Mesendoderm (in vitro differentiated cells): Measurements from ENCODE around the gene SHMT2.
A peak's percentile ranks its signal among the peaks of the same experiment; 100 is the strongest.

Source experiments
- DNase-seq: peaks from one replicate; pipeline ENCODE4 v3.0.0; 2013
- H2AK5ac ChIP-seq: 2 replicates; pipeline ENCODE4 v1.6.1; 2013; ENCODE audit warnings: low read length, inconsistent platforms
- H2BK120ac ChIP-seq: 2 replicates; pipeline ENCODE4 v1.6.1; 2013; ENCODE audit warnings: low read depth, mild to moderate bottlenecking, low read length, moderate library complexity, mixed read lengths
- H2BK15ac ChIP-seq: replicated peaks from 2 replicates; pipeline ENCODE4 v1.6.1; 2013; ENCODE audit warnings: low read depth, mild to moderate bottlenecking, moderate library complexity
- H2BK5ac ChIP-seq: 2 replicates; pipeline ENCODE4 v1.6.1; 2013; ENCODE audit warnings: low read length, inconsistent platforms
- H3K18ac ChIP-seq: 2 replicates; pipeline ENCODE4 v1.6.1; 2013; ENCODE audit warnings: mild to moderate bottlenecking, low read length, mixed read lengths
- H3K23ac ChIP-seq: one replicate; pipeline ENCODE4 v1.6.1; 2013; ENCODE audit warnings: low read length
- H3K27ac ChIP-seq: 2 replicates; pipeline ENCODE4 v1.5.1; 2013; ENCODE audit warnings: low read depth, mild to moderate bottlenecking, inconsistent platforms, low read length, moderate library complexity
- H3K27me3 ChIP-seq: 2 replicates; pipeline ENCODE4 v1.6.1; 2013; ENCODE audit warnings: low read length, control low read depth, mild to moderate bottlenecking, inconsistent platforms; ENCODE audit not compliant: insufficient read depth, poor library complexity
- H3K36me3 ChIP-seq: 2 replicates; pipeline ENCODE4 v1.6.1; 2013; ENCODE audit warnings: low read length, inconsistent platforms; ENCODE audit not compliant: control insufficient read depth, insufficient read depth
- H3K4ac ChIP-seq: one replicate; pipeline ENCODE4 v1.6.1; 2013; ENCODE audit warnings: low read depth, mild to moderate bottlenecking, low read length, moderate library complexity
- H3K4me1 ChIP-seq: 2 replicates; pipeline ENCODE4 v1.6.1; 2013; ENCODE audit warnings: low read depth, low read length, inconsistent platforms; ENCODE audit not compliant: control insufficient read depth
- H3K4me2 ChIP-seq: 2 replicates; pipeline ENCODE4 v1.6.1; 2013; ENCODE audit warnings: low read length
- H3K4me3 ChIP-seq: 2 replicates; pipeline ENCODE4 v1.5.1; 2013; ENCODE audit warnings: mild to moderate bottlenecking, low read length
- H3K56ac ChIP-seq: one replicate; pipeline ENCODE4 v1.6.1; 2013; ENCODE audit warnings: low read length
- H3K79me1 ChIP-seq: 2 replicates; pipeline ENCODE4 v1.6.1; 2013; ENCODE audit warnings: low read length, inconsistent platforms
- H3K79me2 ChIP-seq: 2 replicates; pipeline ENCODE4 v1.6.1; 2013; ENCODE audit warnings: mild to moderate bottlenecking, low read length; ENCODE audit not compliant: control insufficient read depth, insufficient read depth
- H3K9ac ChIP-seq: 2 replicates; pipeline ENCODE4 v1.6.1; 2013; ENCODE audit warnings: low read length, inconsistent platforms
- H4K5ac ChIP-seq: one replicate; pipeline ENCODE4 v1.6.1; 2013; ENCODE audit warnings: low read length
- H4K8ac ChIP-seq: one replicate; pipeline ENCODE4 v1.6.1; 2013; ENCODE audit warnings: low read depth, mild to moderate bottlenecking, control low read depth, low read length, moderate library complexity
- WGBS: extraction: QIAGEN DNeasy Blood & Tissue Kit; methylation state at CpG from one replicate; pipeline ENCODE4 v1.1.7; 2013; ENCODE audit warnings: low lambda C conversion rate, missing lambda C conversion rate; ENCODE audit not compliant: insufficient coverage; ENCODE audit errors: extremely low coverage; 5-methylcytosine and 5-hydroxymethylcytosine counted together

Gene SHMT2

GRCh38 chr12:57261428-57261865 is 31.9 kb downstream of the SHMT2 start:
- Histone ChIP-seq H3K4me3 (no peak overlapping the region), H3K4ac (no peak overlapping the region), H3K27me3 (no peaks in the 10 kb centered on the region), H3K27ac (no peak overlapping the region), H3K23ac (no peak overlapping the region), H3K36me3 (peaks cover 2% of the 10 kb centered on the region), H3K79me1 (no peaks in the 10 kb centered on the region), H4K8ac (no peak overlapping the region), H3K4me1 (no peaks in the 10 kb centered on the region), H3K4me2 (no peak overlapping the region), H3K9ac (no peak overlapping the region), H2BK5ac (no peak overlapping the region), H3K79me2 (no peaks in the 10 kb centered on the region), H2AK5ac (no peak overlapping the region), H2BK15ac (no peak overlapping the region), H3K56ac (no peak overlapping the region), H3K18ac (no peak overlapping the region), H4K5ac (no peak overlapping the region), H2BK120ac (no peak overlapping the region)
- WGBS, result no CpG with 5 or more reads among the region's 2 CpGs
- DNase-seq, result peak; percentile 56

GRCh38 chr12:57262126-57262822 is 32.8 kb downstream of the SHMT2 start:
- Histone ChIP-seq H2BK15ac (no peak overlapping the region), H3K4me3 (no peak overlapping the region), H3K79me1 (no peaks in the 10 kb centered on the region), H3K4me2 (no peak overlapping the region), H2BK5ac (no peak overlapping the region), H3K23ac (no peak overlapping the region), H2AK5ac (no peak overlapping the region), H3K4ac (no peak overlapping the region), H4K5ac (no peak overlapping the region), H3K27me3 (no peaks in the 10 kb centered on the region), H3K4me1 (no peaks in the 10 kb centered on the region), H3K79me2 (no peaks in the 10 kb centered on the region), H4K8ac (no peak overlapping the region), H3K56ac (no peak overlapping the region), H3K36me3 (peaks cover 4% of the 10 kb centered on the region), H3K18ac (no peak overlapping the region), H2BK120ac (no peak overlapping the region), H3K9ac (no peak overlapping the region), H3K27ac (no peak overlapping the region)
- WGBS, result no CpG with 5 or more reads among the region's 3 CpGs
- DNase-seq, result no peak

GRCh38 chr12:57263096-57263495 is 33.6 kb downstream of the SHMT2 start:
- no peak overlapping the region for H3K4me2 ChIP-seq
- no CpG with 5 or more reads among the region's 2 CpGs for WGBS

GRCh38 chr12:57266681-57267080 is 37.2 kb downstream of the SHMT2 start:
- Histone ChIP-seq H3K27ac (no peak overlapping the region), H3K79me1 (no peaks in the 10 kb centered on the region), H3K36me3 (peaks cover 4% of the 10 kb centered on the region)

More at GRCh38 chr12:57263096-57263495, 33.6 kb downstream of the SHMT2 start:
- Histone ChIP-seq H2BK15ac (no peak overlapping the region), H3K36me3 (peaks cover 2% of the 10 kb centered on the region), H3K27me3 (no peaks in the 10 kb centered on the region), H2BK5ac (no peak overlapping the region), H3K23ac (no peak overlapping the region), H3K9ac (no peak overlapping the region), H3K79me2 (no peaks in the 10 kb centered on the region), H3K18ac (no peak overlapping the region), H4K8ac (peak overlapping the region; percentile 40), H3K4me1 (no peaks in the 10 kb centered on the region), H3K56ac (no peak overlapping the region), H3K4ac (no peak overlapping the region), H4K5ac (no peak overlapping the region), H2AK5ac (no peak overlapping the region), H3K4me3 (no peak overlapping the region), H3K79me1 (no peaks in the 10 kb centered on the region), H2BK120ac (no peak overlapping the region), H3K27ac (no peak overlapping the region)
- DNase-seq, result no peak

GRCh38 chr12:57268264-57268663 is 38.8 kb downstream of the SHMT2 start:
- Histone ChIP-seq H3K27ac (peak overlapping the region; percentile 29), H3K4me3 (no peak overlapping the region), H3K79me2 (no peaks in the 10 kb centered on the region), H3K23ac (no peak overlapping the region), H4K8ac (no peak overlapping the region), H3K4me1 (peaks cover 12% of the 10 kb centered on the region), H4K5ac (no peak overlapping the region), H3K27me3 (no peaks in the 10 kb centered on the region), H2BK15ac (no peak overlapping the region), H2BK5ac (no peak overlapping the region), H2AK5ac (no peak overlapping the region), H3K56ac (no peak overlapping the region), H3K9ac (no peak overlapping the region), H2BK120ac (no peak overlapping the region), H3K4ac (no peak overlapping the region), H3K36me3 (peaks cover 4% of the 10 kb centered on the region), H3K4me2 (no peak overlapping the region), H3K79me1 (no peaks in the 10 kb centered on the region), H3K18ac (no peak overlapping the region)
- peak; percentile 38 for DNase-seq
- WGBS, result no CpG with 5 or more reads among the region's 7 CpGs

More at GRCh38 chr12:57266681-57267080, 37.2 kb downstream of the SHMT2 start:
- H2BK5ac ChIP-seq, result no peak overlapping the region
- H3K4me3 ChIP-seq, result no peak overlapping the region
- H3K23ac ChIP-seq, result no peak overlapping the region
- no peak overlapping the region for H2BK15ac ChIP-seq
- DNase-seq, result no peak
- no peak overlapping the region for H4K8ac ChIP-seq
- H3K4ac ChIP-seq, result no peak overlapping the region
- H4K5ac ChIP-seq, result no peak overlapping the region
- H3K4me1 ChIP-seq, result peaks cover 5% of the 10 kb centered on the region
- H2AK5ac ChIP-seq, result no peak overlapping the region
- H3K27me3 ChIP-seq, result no peaks in the 10 kb centered on the region
- H3K4me2 ChIP-seq, result no peak overlapping the region
- H3K18ac ChIP-seq, result no peak overlapping the region
- H2BK120ac ChIP-seq, result no peak overlapping the region
- no peak overlapping the region for H3K9ac ChIP-seq
- H3K56ac ChIP-seq, result no peak overlapping the region
- H3K79me2 ChIP-seq, result no peaks in the 10 kb centered on the region

GRCh38 chr12:57270966-57271470 is 41.5 kb downstream of the SHMT2 start:
- Histone ChIP-seq H2BK120ac (no peak overlapping the region), H3K27ac (peak overlapping the region; percentile 10), H3K4me1 (peaks cover 12% of the 10 kb centered on the region), H3K56ac (peak overlapping the region; percentile 62), H3K36me3 (peaks cover 4% of the 10 kb centered on the region), H3K27me3 (no peaks in the 10 kb centered on the region), H2BK5ac (peak overlapping the region; percentile 65), H3K18ac (no peak overlapping the region), H3K4me2 (no peak overlapping the region), H4K8ac (no peak overlapping the region), H3K4ac (no peak overlapping the region), H3K23ac (no peak overlapping the region), H3K9ac (no peak overlapping the region), H3K4me3 (no peak overlapping the region), H2BK15ac (no peak overlapping the region), H3K79me2 (no peaks in the 10 kb centered on the region), H4K5ac (no peak overlapping the region), H3K79me1 (no peaks in the 10 kb centered on the region), H2AK5ac (no peak overlapping the region)
- WGBS, result no CpG with 5 or more reads among the region's 1 CpG
- peak; percentile 95 for DNase-seq
